ENCODE measurements around the gene C16orf86. TPM values are rescaled to one million over a fixed set of nuclear protein-coding genes. Genes with fewer than 3 reads are reported as not detected.

The C16orf86 gene
- total RNA-seq, 4 donors from 2014 or later, result 5.1 to 8.5 (median 7.3) TPM

- in situ Hi-C loops (cut with MboI; ENCODE audit: low sequenced_read_pairs in 4 of 4), result loop anchor here in 2 of 4 donors (10.0 kb wide), 2 partner anchors 111 to 141 kb away; partner anchors contain the start of gene RIPOR1 (in 1 of the 2)
- TF ChIP-seq, protein P1, sequence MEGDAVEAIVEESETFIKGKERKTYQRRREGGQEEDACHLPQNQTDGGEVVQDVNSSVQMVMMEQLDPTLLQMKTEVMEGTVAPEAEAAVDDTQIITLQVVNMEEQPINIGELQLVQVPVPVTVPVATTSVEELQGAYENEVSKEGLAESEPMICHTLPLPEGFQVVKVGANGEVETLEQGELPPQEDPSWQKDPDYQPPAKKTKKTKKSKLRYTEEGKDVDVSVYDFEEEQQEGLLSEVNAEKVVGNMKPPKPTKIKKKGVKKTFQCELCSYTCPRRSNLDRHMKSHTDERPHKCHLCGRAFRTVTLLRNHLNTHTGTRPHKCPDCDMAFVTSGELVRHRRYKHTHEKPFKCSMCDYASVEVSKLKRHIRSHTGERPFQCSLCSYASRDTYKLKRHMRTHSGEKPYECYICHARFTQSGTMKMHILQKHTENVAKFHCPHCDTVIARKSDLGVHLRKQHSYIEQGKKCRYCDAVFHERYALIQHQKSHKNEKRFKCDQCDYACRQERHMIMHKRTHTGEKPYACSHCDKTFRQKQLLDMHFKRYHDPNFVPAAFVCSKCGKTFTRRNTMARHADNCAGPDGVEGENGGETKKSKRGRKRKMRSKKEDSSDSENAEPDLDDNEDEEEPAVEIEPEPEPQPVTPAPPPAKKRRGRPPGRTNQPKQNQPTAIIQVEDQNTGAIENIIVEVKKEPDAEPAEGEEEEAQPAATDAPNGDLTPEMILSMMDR (IDR thresholded peaks at IDR 0.05 in 4 of 5, conservative IDR thresholded peaks at IDR 0.05 in 1 of 5), result no peak
- TF ChIP-seq POLR2A (IDR thresholded peaks at IDR 0.05), result no peak
- intact Hi-C loops (cut with DNase I; ENCODE audit: low total_unique reads), result loop anchor here (1.0 kb wide), 1 partner anchor 104 kb away; the partner anchor contains the start of gene CTCF
- peaks cover 0 to 12% of the 10 kb centered on the region in 2 donors for H3K36me3 ChIP-seq
- H3K4me3 ChIP-seq, result peak overlapping the region; percentile 75 to 91 (median 86)
- ATAC-seq (no peak), DNase-seq (no peak)
- H3K27ac ChIP-seq, result peak overlapping the region; percentile 86 to 92 (median 92)
- no peaks in the 10 kb centered on the region for H3K27me3 ChIP-seq
- H3K4me1 ChIP-seq, result peaks cover 25 to 29% of the 10 kb centered on the region in 2 donors
- H3K9me3 ChIP-seq, result no peaks in the 10 kb centered on the region
Measured at GRCh38 chr16:67666032-67666551, 522 bp upstream of the C16orf86 start.

- DNase-seq (no peak), ATAC-seq (peak; percentile 9 to 24)
- intact Hi-C loops (cut with DNase I; ENCODE audit: low total_unique reads), result no loop called here
- no peaks in the 10 kb centered on the region for H3K27me3 ChIP-seq
- H3K9me3 ChIP-seq, result no peaks in the 10 kb centered on the region
- in situ Hi-C loops (cut with MboI; ENCODE audit: low sequenced_read_pairs in 4 of 4), result loop anchor here in 2 of 4 donors (10.0 kb wide), 2 partner anchors 113 to 143 kb away; partner anchors contain the start of gene RIPOR1 (in 1 of the 2)
- H3K36me3 ChIP-seq, result peaks cover 0 to 8% of the 10 kb centered on the region in 2 donors
- TF ChIP-seq, protein P1 (IDR thresholded peaks at IDR 0.05 in 4 of 5, conservative IDR thresholded peaks at IDR 0.05 in 1 of 5), result no peak
- TF ChIP-seq POLR2A (IDR thresholded peaks at IDR 0.05), result no peak
- H3K4me3 ChIP-seq, result peak overlapping the region; percentile 75 to 91 (median 86)
- peak overlapping the region; percentile 86 to 92 (median 92) for H3K27ac ChIP-seq
- H3K4me1 ChIP-seq, result peaks cover 19 to 25% of the 10 kb centered on the region in 2 donors
Measured at GRCh38 chr16:67667453-67667816, 821 bp downstream of the C16orf86 start.

GRCh38 chr16:67667817-67668494 lies 1.3 kb downstream of the C16orf86 start:
- Histone ChIP-seq H3K9me3 (no peaks in the 10 kb centered on the region), H3K4me1 (peaks cover 19 to 28% of the 10 kb centered on the region in 2 donors), H3K4me3 (peak overlapping the region; percentile 75 to 91 (median 86)), H3K27ac (peak overlapping the region; percentile 86 to 92 (median 92)), H3K36me3 (peaks cover 0 to 3% of the 10 kb centered on the region in 2 donors), H3K27me3 (no peaks in the 10 kb centered on the region)
- TF ChIP-seq, protein P1 (IDR thresholded peaks at IDR 0.05 in 4 of 5, conservative IDR thresholded peaks at IDR 0.05 in 1 of 5), result peak; percentile 87 to 91 (median 90)
- no peak for TF ChIP-seq POLR2A (IDR thresholded peaks at IDR 0.05)
- in situ Hi-C loops (cut with MboI; ENCODE audit: low sequenced_read_pairs in 4 of 4) (loop anchor here in 2 of 4 donors (10.0 kb wide), 2 partner anchors 113 to 143 kb away; partner anchors contain the start of gene RIPOR1 (in 1 of the 2)), intact Hi-C loops (cut with DNase I; ENCODE audit: low total_unique reads) (loop anchor here (1.0 kb wide), 1 partner anchor 147 kb away; no protein-coding TSS in a partner anchor)
- peak; percentile 85 to 90 for DNase-seq
- peak; percentile 75 to 87 for ATAC-seq

DNA sequence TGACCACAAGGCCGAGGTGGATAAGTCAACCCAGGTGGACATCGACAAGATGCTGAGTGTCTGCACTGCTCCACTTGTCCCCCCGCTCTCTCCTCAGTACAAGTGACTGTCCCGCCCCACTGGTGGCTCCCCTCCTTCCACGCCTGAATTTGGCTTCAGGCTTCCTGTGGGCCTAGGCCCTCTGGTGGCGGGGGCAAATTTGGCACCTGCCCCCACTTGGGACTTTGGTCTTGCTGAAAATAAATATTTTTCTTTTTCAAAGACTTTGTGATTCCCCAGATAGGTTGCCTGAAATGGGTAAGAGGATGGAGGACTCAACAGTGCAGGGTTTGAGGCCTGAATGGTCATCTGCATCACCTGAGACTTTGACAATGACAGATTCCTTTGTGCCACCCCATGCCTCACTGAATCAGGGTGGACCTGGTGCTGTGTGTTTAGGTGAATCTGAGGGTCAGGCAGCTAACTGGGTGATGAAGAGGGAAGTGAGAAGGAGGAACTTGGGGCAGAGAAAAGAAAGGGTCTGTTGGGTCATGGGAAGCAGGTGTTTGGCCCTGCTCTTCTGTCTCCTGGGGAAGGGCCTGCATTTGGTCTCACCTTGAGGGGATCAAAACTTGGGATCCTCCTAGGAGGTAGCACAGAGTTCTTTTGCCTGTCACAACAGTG lies 2.0 kb downstream of the C16orf86 start:
- no peaks in the 10 kb centered on the region for H3K27me3 ChIP-seq
- peaks cover 23 to 34% of the 10 kb centered on the region in 2 donors for H3K4me1 ChIP-seq
- DNase-seq (no peak), ATAC-seq (no peak)
- intact Hi-C loops (cut with DNase I; ENCODE audit: low total_unique reads) (loop anchor here (1.0 kb wide), 1 partner anchor 147 kb away; no protein-coding TSS in a partner anchor), in situ Hi-C loops (cut with MboI; ENCODE audit: low sequenced_read_pairs in 4 of 4) (loop anchor here in 2 of 4 donors (10.0 kb wide), 2 partner anchors 114 to 144 kb away; partner anchors contain the start of gene RIPOR1 (in 1 of the 2))
- no peaks in the 10 kb centered on the region for H3K36me3 ChIP-seq
- no peaks in the 10 kb centered on the region for H3K9me3 ChIP-seq
- no peak for TF ChIP-seq POLR2A (IDR thresholded peaks at IDR 0.05)
- TF ChIP-seq, protein P1 (IDR thresholded peaks at IDR 0.05 in 4 of 5, conservative IDR thresholded peaks at IDR 0.05 in 1 of 5), result no peak
- peak overlapping the region in 3 of 4 donors; percentile 86 to 92 (median 92) for H3K27ac ChIP-seq
- H3K4me3 ChIP-seq, result no peak overlapping the region
